GM12878 (cell line): Measurements from ENCODE around the gene THAP4. TPM values are rescaled to one million over a fixed set of nuclear protein-coding genes. Genes with fewer than 3 reads are reported as not detected.

Source experiments
- ATAC-seq: fragments of 200-7000 bp; cut with Tn5 transposase; 3 replicates; pipeline ENCODE4 v1.9.1; 2020; ENCODE audit warnings: mild to moderate bottlenecking, moderate library complexity
- BruUV-seq: library from RNA; stranded (reverse); fragments of 400-500 nt; replicated peaks from 2 replicates; lab custom pipeline; 2021; lab: Mats Ljungman, UMichigan
- CTCF ChIA-PET: fragments of 300-600 bp; sonication (Branson Sonifier 250); formaldehyde crosslinking; extraction: SDS; loops from one replicate; lab custom pipeline; 2021; ENCODE audit warnings: inconsistent platforms; lab: Yijun Ruan, JAX
- POLR2A ChIA-PET: fragments of 350-600 bp; formaldehyde crosslinking; extraction: SDS; loops from one replicate; lab custom pipeline; 2021; ENCODE audit warnings: inconsistent platforms; lab: Charles Lee
- RAD21 ChIA-PET: fragments of 300-600 bp; sonication (Branson Sonifier 250); formaldehyde crosslinking; loops from one replicate; lab custom pipeline; 2023; ENCODE audit warnings: antibody characterized with exemption; ENCODE audit not compliant: unreplicated experiment; lab: Charles Lee
- SMC1A ChIA-PET: fragments of 300-600 bp; sonication (Branson Sonifier 250); formaldehyde crosslinking; loops from one replicate; lab custom pipeline; 2023; ENCODE audit not compliant: unreplicated experiment, uncharacterized antibody; lab: Charles Lee
- DNase-seq: peaks from one replicate; pipeline ENCODE4 v3.0.0-alpha.2; 2011; ENCODE audit warnings: low read depth, low spot score
- FAIRE-seq: peaks from 3 replicates; lab custom pipeline; 2011; peaks lifted over from hg19 to GRCh38; lab: Jason Lieb, UNC
- H2AFZ ChIP-seq: 2 replicates; pipeline ENCODE4 v1.6.0; 2011; ENCODE audit warnings: low read depth, low read length, control low read depth; ENCODE audit not compliant: control insufficient read depth
- H3K27ac ChIP-seq: 2 replicates; pipeline ENCODE4 v1.5.1; 2011; ENCODE audit warnings: control low read depth; ENCODE audit not compliant: control insufficient read depth, insufficient read depth
- H3K27me3 ChIP-seq, 2 experiments: replicated peaks in 1 of 2; 2 replicates each; pipeline versions ENCODE4 v1.6.0 to v1.6.1; 2011; ENCODE audit warnings: low read length in 1 of 2; ENCODE audit not compliant: control insufficient read depth in 2 of 2, insufficient read depth in 2 of 2
- H3K36me3 ChIP-seq, 2 experiments: 2 replicates each; pipeline ENCODE4 v1.5.1; 2011; ENCODE audit warnings: low read length in 1 of 2; ENCODE audit not compliant: control insufficient read depth in 2 of 2, insufficient read depth in 2 of 2
- H3K4me1 ChIP-seq: 2 replicates; pipeline ENCODE4 v1.6.1; 2011; ENCODE audit warnings: mild to moderate bottlenecking, low read length, moderate library complexity, mixed read lengths; ENCODE audit not compliant: control insufficient read depth, insufficient read depth
- H3K4me2 ChIP-seq: 2 replicates; pipeline ENCODE4 v1.6.0; 2011; ENCODE audit warnings: control low read depth; ENCODE audit not compliant: control insufficient read depth, insufficient read depth
- H3K4me3 ChIP-seq: fragments of 200-600 bp; sonication (generic); 2 replicates; pipeline ENCODE4 v1.5.1; 2016
- H3K79me2 ChIP-seq: 2 replicates; pipeline ENCODE4 v1.6.0; 2011; ENCODE audit warnings: low read length; ENCODE audit not compliant: control insufficient read depth, insufficient read depth
- H3K9ac ChIP-seq: 2 replicates; pipeline ENCODE4 v1.8.0; 2011; ENCODE audit warnings: low read length, control low read depth, mixed read lengths; ENCODE audit not compliant: control insufficient read depth, insufficient read depth
- H3K9me3 ChIP-seq: replicated peaks from 3 replicates; pipeline ENCODE4 v1.5.1; 2011; ENCODE audit warnings: mild to moderate bottlenecking, low read length; ENCODE audit not compliant: control insufficient read depth, insufficient read depth
- H4K20me1 ChIP-seq: 2 replicates; pipeline ENCODE4 v1.6.0; 2011; ENCODE audit not compliant: control insufficient read depth, insufficient read depth
- SP1 ChIP-seq: IDR thresholded peaks from one replicate; pipeline ENCODE4 v1.6.1; 2011; ENCODE audit warnings: low read depth, low read length
- WGBS: methylation state at CpG from one replicate; pipeline ENCODE4 v1.1.6; 2016; ENCODE audit warnings: low lambda C conversion rate; ENCODE audit not compliant: insufficient replicate concordance, insufficient coverage; ENCODE audit errors: missing lambda C conversion rate; 5-methylcytosine and 5-hydroxymethylcytosine counted together
- in situ Hi-C: fragments of 300-500 bp; cut with MboI; formaldehyde crosslinking; loops from 9 replicates; pipeline ENCODE4 v1.14.3; 2018; ENCODE audit warnings: mixed read lengths
- intact Hi-C: fragments of 100-400 bp; cut with micrococcal nuclease; formaldehyde crosslinking; loops from one replicate; pipeline ENCODE4 v1.14.2; 2022; ENCODE audit not compliant: unreplicated experiment
- polyA plus RNA-seq, 11 experiments: library from polyadenylated mRNA; depleted of rRNA in 4 of 11; unstranded in 6 of 11; stranded (reverse) in 5 of 11; fragments of >200 nt; fragmentation: Nextera tagmentation in 4 of 11; fragmentation: Illumina TruSeq in 1 of 11; extraction: Ambion mirVana in 4 of 11; extraction: Trizol in 1 of 11; gene quantifications; 1 replicate in 1 of 11; 2 replicates in 10 of 11; pipeline versions ENCODE4 v1.2.1 to v1.2.3, GENCODE V29; 2011 to 2016; ENCODE audit warnings: inconsistent platforms in 2 of 11, missing spikeins in 2 of 11, low read depth in 1 of 11
- total RNA-seq, 4 experiments: library from RNA; depleted of rRNA in 3 of 4; stranded (reverse); fragments of >200 nt in 3 of 4; fragmentation: Illumina TruSeq in 1 of 4; extraction: Trizol in 1 of 4; gene quantifications; 2 replicates each; pipeline versions ENCODE4 v1.2.1 to v1.2.3, GENCODE V29; 2013 to 2021
- TF ChIP-seq, protein P1 (sequence below): fragments of 450-650 bp; formaldehyde crosslinking; IDR thresholded peaks from 2 replicates; pipeline ENCODE4 v1.4.0; 2022; ENCODE audit warnings: mild to moderate bottlenecking, moderate library complexity
- TF ChIP-seq, protein P2 (sequence below): fragments of 450-650 bp; IDR thresholded peaks from 2 replicates; pipeline ENCODE4 v1.6.1; 2017; ENCODE audit warnings: mild to moderate bottlenecking, low read depth, inconsistent platforms; ENCODE audit not compliant: poor library complexity, severe bottlenecking
- TF ChIP-seq, protein P3 (sequence below): fragments of 450-650 bp; IDR thresholded peaks from 2 replicates; pipeline ENCODE4 v1.6.1; 2017; ENCODE audit warnings: mild to moderate bottlenecking, moderate library complexity

THAP4 gene
- total and polyA plus RNA-seq, 10 of the 15 experiments (the other 5 are each of a cell fraction or from before 2014, with no cell fraction given), result 12.9 to 67.7 (median 44.5) TPM

DNA sequence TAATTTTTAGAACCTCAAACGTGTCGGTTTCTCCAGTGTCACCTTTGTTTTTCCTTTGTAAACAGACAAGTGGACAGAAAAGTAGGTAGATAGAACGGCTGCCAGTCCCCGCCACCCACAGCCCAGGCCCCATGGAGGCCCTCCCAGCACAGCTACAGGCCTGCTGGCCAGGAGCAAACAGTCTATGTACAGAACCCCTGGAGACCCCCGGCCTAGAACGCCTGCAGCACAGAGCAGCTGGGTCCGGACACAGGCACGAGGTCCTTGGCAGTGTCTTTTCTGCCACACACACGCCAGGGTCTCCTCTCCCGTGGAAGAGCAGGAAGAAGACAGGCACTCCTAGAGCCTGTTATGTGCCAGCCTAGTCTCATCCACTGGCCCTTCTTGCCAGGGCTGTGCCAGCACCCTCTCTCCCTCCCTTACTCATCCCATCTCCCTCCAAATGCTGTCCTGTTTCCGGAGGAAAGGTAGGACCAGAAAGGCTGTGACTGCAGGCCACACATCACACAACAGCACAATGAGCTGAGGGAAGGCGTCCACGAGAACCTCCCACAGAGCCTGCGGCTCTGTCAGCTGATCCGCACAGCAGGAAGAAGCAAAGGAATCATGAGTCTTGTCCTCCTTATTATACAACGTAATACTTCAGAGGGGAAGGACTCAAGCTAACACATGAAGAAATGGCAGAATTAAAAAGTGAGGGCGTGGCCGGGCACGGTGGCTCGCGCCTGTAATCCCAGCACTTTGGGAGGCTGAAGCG lies 42.0 kb upstream of the THAP4 start:
- POLR2A ChIA-PET, result interaction anchor here (0.9 kb wide), 1 partner anchor 9 kb away, joined by 3 read pairs; no protein-coding TSS in a partner anchor
- H3K27me3 ChIP-seq, result no peaks in the 10 kb centered on the region
- H4K20me1 ChIP-seq, result no peaks in the 10 kb centered on the region
- FAIRE-seq (no peak), ATAC-seq (no peak), DNase-seq (no peak)
- H3K9ac ChIP-seq, result no peak overlapping the region
- no peak for TF ChIP-seq SP1
- TF ChIP-seq, protein P1, sequence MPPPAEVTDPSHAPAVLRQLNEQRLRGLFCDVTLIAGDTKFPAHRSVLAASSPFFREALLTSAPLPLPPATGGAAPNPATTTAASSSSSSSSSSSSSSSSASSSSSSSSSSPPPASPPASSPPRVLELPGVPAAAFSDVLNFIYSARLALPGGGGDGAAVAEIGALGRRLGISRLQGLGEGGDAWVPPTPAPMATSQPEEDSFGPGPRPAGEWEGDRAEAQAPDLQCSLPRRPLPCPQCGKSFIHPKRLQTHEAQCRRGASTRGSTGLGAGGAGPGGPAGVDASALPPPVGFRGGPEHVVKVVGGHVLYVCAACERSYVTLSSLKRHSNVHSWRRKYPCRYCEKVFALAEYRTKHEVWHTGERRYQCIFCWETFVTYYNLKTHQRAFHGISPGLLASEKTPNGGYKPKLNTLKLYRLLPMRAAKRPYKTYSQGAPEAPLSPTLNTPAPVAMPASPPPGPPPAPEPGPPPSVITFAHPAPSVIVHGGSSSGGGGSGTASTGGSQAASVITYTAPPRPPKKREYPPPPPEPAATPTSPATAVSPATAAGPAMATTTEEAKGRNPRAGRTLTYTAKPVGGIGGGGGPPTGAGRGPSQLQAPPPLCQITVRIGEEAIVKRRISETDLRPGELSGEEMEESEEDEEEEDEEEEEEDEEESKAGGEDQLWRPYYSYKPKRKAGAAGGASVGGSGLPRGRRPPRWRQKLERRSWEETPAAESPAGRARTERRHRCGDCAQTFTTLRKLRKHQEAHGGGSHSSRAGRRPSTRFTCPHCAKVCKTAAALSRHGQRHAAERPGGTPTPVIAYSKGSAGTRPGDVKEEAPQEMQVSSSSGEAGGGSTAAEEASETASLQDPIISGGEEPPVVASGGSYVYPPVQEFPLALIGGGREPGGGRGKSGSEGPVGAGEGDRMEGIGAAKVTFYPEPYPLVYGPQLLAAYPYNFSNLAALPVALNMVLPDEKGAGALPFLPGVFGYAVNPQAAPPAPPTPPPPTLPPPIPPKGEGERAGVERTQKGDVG, result no peak
- TF ChIP-seq, protein P2, sequence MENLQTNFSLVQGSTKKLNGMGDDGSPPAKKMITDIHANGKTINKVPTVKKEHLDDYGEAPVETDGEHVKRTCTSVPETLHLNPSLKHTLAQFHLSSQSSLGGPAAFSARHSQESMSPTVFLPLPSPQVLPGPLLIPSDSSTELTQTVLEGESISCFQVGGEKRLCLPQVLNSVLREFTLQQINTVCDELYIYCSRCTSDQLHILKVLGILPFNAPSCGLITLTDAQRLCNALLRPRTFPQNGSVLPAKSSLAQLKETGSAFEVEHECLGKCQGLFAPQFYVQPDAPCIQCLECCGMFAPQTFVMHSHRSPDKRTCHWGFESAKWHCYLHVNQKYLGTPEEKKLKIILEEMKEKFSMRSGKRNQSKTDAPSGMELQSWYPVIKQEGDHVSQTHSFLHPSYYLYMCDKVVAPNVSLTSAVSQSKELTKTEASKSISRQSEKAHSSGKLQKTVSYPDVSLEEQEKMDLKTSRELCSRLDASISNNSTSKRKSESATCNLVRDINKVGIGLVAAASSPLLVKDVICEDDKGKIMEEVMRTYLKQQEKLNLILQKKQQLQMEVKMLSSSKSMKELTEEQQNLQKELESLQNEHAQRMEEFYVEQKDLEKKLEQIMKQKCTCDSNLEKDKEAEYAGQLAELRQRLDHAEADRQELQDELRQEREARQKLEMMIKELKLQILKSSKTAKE, result no peak
- TF ChIP-seq, protein P3, sequence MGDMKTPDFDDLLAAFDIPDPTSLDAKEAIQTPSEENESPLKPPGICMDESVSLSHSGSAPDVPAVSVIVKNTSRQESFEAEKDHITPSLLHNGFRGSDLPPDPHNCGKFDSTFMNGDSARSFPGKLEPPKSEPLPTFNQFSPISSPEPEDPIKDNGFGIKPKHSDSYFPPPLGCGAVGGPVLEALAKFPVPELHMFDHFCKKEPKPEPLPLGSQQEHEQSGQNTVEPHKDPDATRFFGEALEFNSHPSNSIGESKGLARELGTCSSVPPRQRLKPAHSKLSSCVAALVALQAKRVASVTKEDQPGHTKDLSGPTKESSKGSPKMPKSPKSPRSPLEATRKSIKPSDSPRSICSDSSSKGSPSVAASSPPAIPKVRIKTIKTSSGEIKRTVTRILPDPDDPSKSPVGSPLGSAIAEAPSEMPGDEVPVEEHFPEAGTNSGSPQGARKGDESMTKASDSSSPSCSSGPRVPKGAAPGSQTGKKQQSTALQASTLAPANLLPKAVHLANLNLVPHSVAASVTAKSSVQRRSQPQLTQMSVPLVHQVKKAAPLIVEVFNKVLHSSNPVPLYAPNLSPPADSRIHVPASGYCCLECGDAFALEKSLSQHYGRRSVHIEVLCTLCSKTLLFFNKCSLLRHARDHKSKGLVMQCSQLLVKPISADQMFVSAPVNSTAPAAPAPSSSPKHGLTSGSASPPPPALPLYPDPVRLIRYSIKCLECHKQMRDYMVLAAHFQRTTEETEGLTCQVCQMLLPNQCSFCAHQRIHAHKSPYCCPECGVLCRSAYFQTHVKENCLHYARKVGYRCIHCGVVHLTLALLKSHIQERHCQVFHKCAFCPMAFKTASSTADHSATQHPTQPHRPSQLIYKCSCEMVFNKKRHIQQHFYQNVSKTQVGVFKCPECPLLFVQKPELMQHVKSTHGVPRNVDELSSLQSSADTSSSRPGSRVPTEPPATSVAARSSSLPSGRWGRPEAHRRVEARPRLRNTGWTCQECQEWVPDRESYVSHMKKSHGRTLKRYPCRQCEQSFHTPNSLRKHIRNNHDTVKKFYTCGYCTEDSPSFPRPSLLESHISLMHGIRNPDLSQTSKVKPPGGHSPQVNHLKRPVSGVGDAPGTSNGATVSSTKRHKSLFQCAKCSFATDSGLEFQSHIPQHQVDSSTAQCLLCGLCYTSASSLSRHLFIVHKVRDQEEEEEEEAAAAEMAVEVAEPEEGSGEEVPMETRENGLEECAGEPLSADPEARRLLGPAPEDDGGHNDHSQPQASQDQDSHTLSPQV, result no peak
- RAD21 ChIA-PET, result no interaction called here
- 93% methylated on average over 22 of the region's 22 CpGs for WGBS
- no peak overlapping the region for H3K4me2 ChIP-seq
- H3K27ac ChIP-seq, result no peak overlapping the region
- intact Hi-C loops (no loop called here), in situ Hi-C loops (no loop called here)
- H3K9me3 ChIP-seq, result no peaks in the 10 kb centered on the region
- no TSS peak for BruUV-seq
- H3K4me1 ChIP-seq, result no peaks in the 10 kb centered on the region
- no peaks in the 10 kb centered on the region for H3K79me2 ChIP-seq
- CTCF ChIA-PET, result no interaction called here
- peaks cover 13 to 15% of the 10 kb centered on the region in 2 experiments; a peak in 3 of 4 replicates for H3K36me3 ChIP-seq
- no peak overlapping the region for H2AFZ ChIP-seq
- H3K4me3 ChIP-seq, result no peak overlapping the region
- SMC1A ChIA-PET, result interaction anchor here (1.2 to 1.4 kb wide), 2 partner anchors 13 to 199 kb away, joined by 3 read pairs; no protein-coding TSS in a partner anchor
